HG03175 (cell line): ENCODE measurements around the gene OTUB2.

ENCODE experiments used
- ATAC-seq: cut with Tn5 transposase; IDR thresholded peaks from one replicate; pipeline ENCODE4 v1.9.1; 2021; ENCODE audit warnings: mild to moderate bottlenecking, moderate library complexity; ENCODE audit not compliant: unreplicated experiment

The OTUB2 gene

GRCh38 chr14:94020267-94020666, 5.9 kb upstream of the OTUB2 start:
- no peak for ATAC-seq

- ATAC-seq, result no peak
Observed at GRCh38 chr14:94021001-94021400, 5.1 kb upstream of the OTUB2 start.

GRCh38 chr14:94021416-94022157, 4.6 kb upstream of the OTUB2 start:
- no peak for ATAC-seq

- no peak for ATAC-seq
Observed at GRCh38 chr14:94022532-94023411, 3.4 kb upstream of the OTUB2 start.

GRCh38 chr14:94024549-94024948, 1.6 kb upstream of the OTUB2 start:
- no peak for ATAC-seq

GRCh38 chr14:94025720-94026119, 420 bp upstream of the OTUB2 start:
- no peak for ATAC-seq

- ATAC-seq, result no peak
Observed at GRCh38 chr14:94026889-94027469, 839 bp downstream of the OTUB2 start.

- ATAC-seq, result no peak
Observed at GRCh38 chr14:94027566-94028449, 1.7 kb downstream of the OTUB2 start.

- no peak for ATAC-seq
Observed at GRCh38 chr14:94028450-94028826, 2.3 kb downstream of the OTUB2 start.

- ATAC-seq, result no peak
Observed at GRCh38 chr14:94029265-94029664, 3.1 kb downstream of the OTUB2 start.

GRCh38 chr14:94029671-94030203, 3.6 kb downstream of the OTUB2 start:
- no peak for ATAC-seq

- ATAC-seq, result no peak
Observed at GRCh38 chr14:94030571-94030970, 4.4 kb downstream of the OTUB2 start.

- ATAC-seq, result no peak
Observed at GRCh38 chr14:94031161-94031882, 5.2 kb downstream of the OTUB2 start.

- ATAC-seq, result no peak
Observed at GRCh38 chr14:94031883-94032279, 5.7 kb downstream of the OTUB2 start.

- no peak for ATAC-seq
Observed at GRCh38 chr14:94034886-94035285, 8.7 kb downstream of the OTUB2 start.

GRCh38 chr14:94036313-94037167, 10.4 kb downstream of the OTUB2 start:
- peak; percentile 93 for ATAC-seq

GRCh38 chr14:94037954-94038353, 11.8 kb downstream of the OTUB2 start:
- no peak for ATAC-seq

- ATAC-seq, result no peak
Observed at GRCh38 chr14:94038510-94038909, 12.4 kb downstream of the OTUB2 start.
